GM19372 (cell line): ENCODE measurements around the gene DNAJB13.
A peak's percentile ranks its signal among the peaks of the same experiment; 100 is the strongest.
"Not testable (repeated sequence)": the region's sequence is repeated elsewhere in the genome, so short reads cannot be mapped to it uniquely, and the experiment has no call there.

Experiments used
- ATAC-seq: cut with Tn5 transposase; IDR thresholded peaks from one replicate; pipeline ENCODE4 v1.9.1; 2021; ENCODE audit warnings: mild to moderate bottlenecking, low read depth, moderate library complexity; ENCODE audit not compliant: unreplicated experiment

DNAJB13 gene

DNA sequence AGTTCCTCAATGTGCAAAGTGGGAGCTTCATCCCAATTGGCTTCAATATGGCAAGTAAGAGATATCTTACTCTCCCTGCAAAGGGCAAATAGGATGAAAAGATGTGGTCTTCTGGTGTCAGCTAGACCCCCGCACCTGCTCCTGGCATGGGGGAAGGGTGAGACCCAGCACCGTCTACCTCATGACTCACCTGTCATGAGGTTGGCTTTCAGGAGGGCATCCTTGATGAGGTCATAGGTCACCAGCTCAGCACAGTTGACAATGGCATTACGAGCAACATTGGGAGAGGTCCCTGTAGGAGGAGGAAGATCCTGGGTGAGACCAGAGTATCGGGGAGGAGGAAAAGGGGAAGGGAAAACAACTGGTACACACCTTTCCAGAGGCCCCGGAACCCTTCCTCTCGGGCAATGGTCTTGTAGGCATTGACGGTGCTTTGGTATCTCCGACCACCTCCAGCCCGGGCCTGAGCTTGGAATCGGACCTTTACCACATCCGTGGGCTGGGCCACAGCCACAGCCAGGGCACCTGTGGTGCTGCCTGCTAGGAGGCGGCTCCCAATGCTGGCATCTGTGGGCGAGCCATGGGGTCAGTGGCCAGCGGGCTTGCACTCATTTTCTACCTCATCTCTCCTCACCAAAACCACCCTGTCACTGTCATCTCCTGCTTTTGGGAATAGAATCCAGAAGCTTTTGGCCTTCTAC, 25.8 kb downstream of the DNAJB13 start:
- ATAC-seq, result no peak

DNA sequence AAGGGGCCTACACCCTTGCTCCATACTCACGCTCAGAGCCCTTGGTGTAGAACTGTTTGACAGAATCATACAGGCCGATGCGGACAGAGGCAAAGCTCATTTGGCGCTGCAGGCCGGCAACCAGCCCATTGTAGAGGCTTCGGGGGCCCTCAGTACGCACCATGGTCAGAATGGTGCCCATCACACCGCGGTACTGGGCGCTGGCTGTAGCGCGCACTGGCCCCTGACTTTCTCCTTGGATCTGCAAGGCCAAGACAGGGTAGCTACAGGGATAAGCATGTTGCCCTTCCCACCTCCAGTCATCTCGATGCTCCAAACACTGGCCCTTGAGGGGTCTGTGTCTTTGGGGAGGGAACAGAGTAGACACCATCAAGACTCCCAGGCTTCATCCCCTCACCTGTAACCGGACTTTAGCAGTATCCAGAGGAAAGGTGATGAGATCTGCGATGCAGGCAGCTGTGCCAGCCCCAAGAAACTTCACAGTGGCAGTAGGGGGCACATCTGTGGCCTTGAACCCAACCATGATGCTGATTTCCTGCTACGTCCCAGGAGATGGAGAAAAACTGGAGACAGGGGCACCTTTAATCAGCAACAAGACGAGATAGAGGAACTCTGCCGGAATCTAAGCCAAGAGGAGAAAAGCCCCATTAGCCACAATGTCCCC, 27.2 kb downstream of the DNAJB13 start:
- no peak for ATAC-seq

GRCh38 chr11:73978576-73979086, 27.8 kb downstream of the DNAJB13 start:
- no peak for ATAC-seq

GRCh38 chr11:73980001-73980961, 29.5 kb downstream of the DNAJB13 start:
- peak; percentile 37 for ATAC-seq

GRCh38 chr11:73981051-73981805, 30.4 kb downstream of the DNAJB13 start:
- ATAC-seq, result no peak

DNA sequence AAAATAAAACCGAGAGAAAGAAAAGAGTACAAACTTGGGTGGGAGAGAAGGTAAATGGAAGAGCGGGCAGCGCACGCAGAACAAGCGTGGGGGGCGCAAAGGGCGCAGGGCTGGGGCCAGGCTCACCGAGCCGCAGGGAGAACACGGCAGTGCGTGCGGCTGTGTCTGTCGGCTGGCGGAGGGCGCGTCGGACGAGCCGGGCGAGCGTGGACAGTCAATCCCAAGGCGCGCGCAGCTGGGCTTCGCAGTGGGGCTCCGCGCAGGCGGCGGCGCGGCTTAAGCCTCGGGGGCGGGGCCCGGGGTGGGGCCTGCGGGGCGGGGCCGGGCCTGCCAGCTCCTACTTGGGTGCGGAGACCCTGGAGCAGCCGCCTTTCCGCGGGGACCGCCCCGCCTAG, 31.8 kb downstream of the DNAJB13 start, which contains the start of gene UCP2:
TSS of gene UCP2 (minus strand) at position 249 of the 395 bp plus-strand sequence. CDS start 4,465 bp downstream, outside the sequence.
- peak; percentile 44 for ATAC-seq

- peak; percentile 63 for ATAC-seq
Observed at GRCh38 chr11:73982990-73983740, 32.3 kb downstream of the DNAJB13 start.

- ATAC-seq, result no peak
Observed at GRCh38 chr11:73983741-73984538, 33.1 kb downstream of the DNAJB13 start.

GRCh38 chr11:73985661-73986060, 34.8 kb downstream of the DNAJB13 start:
- ATAC-seq, result not testable (repeated sequence)

- ATAC-seq, result no peak
Observed at GRCh38 chr11:73988227-73988626, 37.4 kb downstream of the DNAJB13 start.

- no peak for ATAC-seq
Observed at GRCh38 chr11:73989156-73989555, 38.3 kb downstream of the DNAJB13 start.

- no peak for ATAC-seq
Observed at GRCh38 chr11:73990730-73991129, 39.9 kb downstream of the DNAJB13 start.

DNA sequence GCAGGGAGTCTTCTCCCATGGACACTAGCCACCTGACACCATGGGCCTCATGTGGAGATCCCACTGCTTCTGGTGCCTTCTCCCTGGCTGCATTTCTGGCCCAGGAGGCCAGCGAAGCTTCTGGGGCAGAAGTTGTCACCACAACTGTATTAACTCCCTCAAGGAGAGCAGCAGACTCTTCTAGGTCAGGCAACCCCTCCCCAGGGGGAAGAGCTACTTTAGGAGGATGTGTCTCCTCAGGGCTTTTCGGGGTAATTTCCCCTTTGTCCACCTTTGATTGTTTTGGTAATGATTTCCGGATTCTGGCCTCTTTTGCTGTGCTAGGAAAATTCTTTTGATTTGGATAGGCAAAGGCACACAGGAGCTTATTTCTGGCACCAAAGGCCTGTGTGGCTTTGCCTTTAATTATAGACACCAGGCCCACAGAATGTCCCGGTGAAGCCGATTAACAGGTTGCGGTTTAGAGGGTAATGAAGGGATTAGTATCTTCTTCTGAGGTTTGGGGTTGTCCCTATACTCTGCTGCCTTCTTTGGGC, 40.7 kb downstream of the DNAJB13 start:
- no peak for ATAC-seq

DNA sequence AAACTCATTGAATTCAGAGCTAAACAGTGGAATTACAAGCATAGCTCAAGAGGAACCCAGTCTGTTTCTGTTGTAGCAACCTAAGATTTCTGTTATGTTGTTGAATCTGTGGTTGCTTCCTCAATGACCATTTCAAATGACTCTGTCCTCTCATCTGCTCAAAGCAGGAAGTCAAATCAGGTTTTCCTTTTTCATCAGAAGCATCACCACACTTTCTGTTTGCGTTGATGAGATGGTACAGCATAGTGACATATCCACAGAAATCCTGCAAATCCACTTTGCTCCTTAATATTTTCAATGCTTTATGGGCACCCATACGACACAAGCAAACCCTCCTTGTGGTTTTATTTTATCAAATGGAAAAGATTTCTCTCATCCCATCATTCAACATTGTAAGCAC, 44.4 kb downstream of the DNAJB13 start:
- peak; percentile 57 for ATAC-seq

GRCh38 chr11:73995731-73996130, 44.9 kb downstream of the DNAJB13 start:
- ATAC-seq, result no peak

DNA sequence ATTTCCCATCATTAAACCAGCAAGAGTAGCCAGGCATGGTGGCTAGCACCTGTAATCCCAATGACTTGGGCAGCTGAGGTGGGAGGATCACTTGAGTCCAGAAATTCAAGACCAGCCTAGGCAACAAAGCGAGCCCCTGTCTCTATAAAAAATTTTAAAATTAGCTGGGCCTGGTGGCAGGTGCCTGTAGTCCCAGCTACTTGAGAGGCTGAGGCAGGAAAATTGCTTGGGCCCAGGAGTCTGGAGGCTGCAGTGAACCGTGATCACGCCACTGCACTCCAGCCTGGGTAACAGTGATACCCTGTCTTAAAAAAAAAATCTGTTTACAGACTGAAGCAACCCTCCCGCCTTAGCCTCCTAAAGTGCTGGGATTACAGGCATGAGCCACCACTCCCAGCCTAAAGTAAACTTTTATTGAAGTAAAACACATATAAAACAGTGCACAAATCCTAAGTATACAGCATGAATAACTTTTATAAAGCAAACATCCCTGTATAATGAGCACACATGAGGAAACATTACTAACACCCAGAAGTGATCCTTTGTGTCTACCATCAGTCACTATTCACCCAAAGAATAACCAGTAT, 45.4 kb downstream of the DNAJB13 start:
- ATAC-seq, result no peak

GRCh38 chr11:73997120-73997770, 46.4 kb downstream of the DNAJB13 start:
- ATAC-seq, result no peak
